ENCODE measurements around the gene ATP1A3.
"Not testable (repeated sequence)": the region's sequence is repeated elsewhere in the genome, so short reads cannot be mapped to it uniquely, and the experiment has no call there.

GRCh38 chr19:42034640-42035391 is 40.8 kb upstream of the ATP1A3 start:
- peak; percentile 97 for TF ChIP-seq CTCF (IDR thresholded peaks at IDR 0.05)
- TF ChIP-seq ZFX (IDR thresholded peaks at IDR 0.05; ENCODE audit: borderline replicate concordance): not testable (repeated sequence)
